GM18868 (cell line): ENCODE measurements around the gene DENND1A.

ENCODE experiments used
- ATAC-seq: cut with Tn5 transposase; IDR thresholded peaks from one replicate; pipeline ENCODE4 v1.9.1; 2021; ENCODE audit warnings: mild to moderate bottlenecking, moderate library complexity; ENCODE audit not compliant: unreplicated experiment

DENND1A gene

GRCh38 chr9:123599781-123600180 lies 330.1 kb downstream of the DENND1A start:
- no peak for ATAC-seq

GRCh38 chr9:123597876-123598556 lies 331.9 kb downstream of the DENND1A start:
- ATAC-seq: no peak

GRCh38 chr9:123597048-123597447 lies 332.9 kb downstream of the DENND1A start:
- ATAC-seq: no peak

GRCh38 chr9:123591283-123591682 lies 338.6 kb downstream of the DENND1A start:
- ATAC-seq: no peak

GRCh38 chr9:123590499-123590898 lies 339.4 kb downstream of the DENND1A start:
- no peak for ATAC-seq

GRCh38 chr9:123589361-123590239 lies 340.3 kb downstream of the DENND1A start:
- ATAC-seq: no peak

- no peak for ATAC-seq
These were observed 343.7 kb downstream of the DENND1A start for GRCh38 chr9:123586275-123586674.

- ATAC-seq: no peak
These were observed 345.4 kb downstream of the DENND1A start for GRCh38 chr9:123584202-123585176.

- ATAC-seq: no peak
These were observed 346.3 kb downstream of the DENND1A start for GRCh38 chr9:123583646-123584045.

- ATAC-seq: no peak
These were observed 358.7 kb downstream of the DENND1A start for GRCh38 chr9:123571240-123571639.

- no peak for ATAC-seq
These were observed 360.9 kb downstream of the DENND1A start for GRCh38 chr9:123568691-123569688.

GRCh38 chr9:123567013-123567412 lies 362.9 kb downstream of the DENND1A start:
- ATAC-seq: peak; percentile 38

- ATAC-seq: no peak
These were observed 365.3 kb downstream of the DENND1A start for GRCh38 chr9:123564652-123565051.

- peak; percentile 78 for ATAC-seq
These were observed 367.0 kb downstream of the DENND1A start for GRCh38 chr9:123562844-123563346.

- ATAC-seq: no peak
These were observed 368.9 kb downstream of the DENND1A start for GRCh38 chr9:123561046-123561445.

GRCh38 chr9:123556464-123557435 lies 373.2 kb downstream of the DENND1A start:
- ATAC-seq: no peak

GRCh38 chr9:123555646-123556045 lies 374.3 kb downstream of the DENND1A start:
- ATAC-seq: no peak

- no peak for ATAC-seq
These were observed 377.4 kb downstream of the DENND1A start for GRCh38 chr9:123552530-123552929.
